Transverse colon (tissue), 4 donors: ENCODE measurements around the gene CCM2. TPM values are rescaled to one million over a fixed set of nuclear protein-coding genes. Genes with fewer than 3 reads are reported as not detected.

Experiments
- DNase-seq: peaks from one replicate; pipeline ENCODE4 v3.0.0-alpha.2; 2019
- H3K27ac ChIP-seq, 4 donors: fragments of 200-600 bp; sonication (generic); 2 replicates each; pipeline ENCODE4 v1.5.1; 2016 to 2018; ENCODE audit warnings: inconsistent platforms in 4 of 4
- H3K27me3 ChIP-seq: fragments of 200-600 bp; sonication (generic); 2 replicates; pipeline ENCODE4 v1.5.1; 2017; ENCODE audit warnings: inconsistent platforms
- H3K36me3 ChIP-seq, 4 donors: fragments of 200-600 bp; sonication (generic); 2 replicates each; pipeline ENCODE4 v1.5.1; 2017 to 2019; ENCODE audit warnings: inconsistent platforms in 4 of 4
- H3K4me1 ChIP-seq, 4 donors: fragments of 200-600 bp; sonication (generic); 2 replicates each; pipeline ENCODE4 v1.5.1; 2017 to 2020; ENCODE audit warnings: inconsistent platforms in 4 of 4
- H3K4me3 ChIP-seq, 4 donors: fragments of 200-600 bp; sonication (generic); 1 replicate in 1 of 4; 2 replicates in 3 of 4; pipeline versions ENCODE4 v1.5.1 to v1.6.1; 2017 to 2019; ENCODE audit warnings: inconsistent platforms in 4 of 4
- H3K9me3 ChIP-seq, 2 donors: fragments of 200-600 bp; sonication (generic); 2 replicates each; pipeline ENCODE4 v1.5.1; 2017 to 2019; ENCODE audit warnings: inconsistent platforms in 2 of 2
- POLR2AphosphoS5 ChIP-seq, 3 donors: sonication (generic); formaldehyde crosslinking; IDR thresholded peaks; one replicate each; pipeline ENCODE4 v1.6.1; 2016; ENCODE audit warnings: antibody characterized with exemption in 3 of 3
- WGBS, 2 donors: methylation state at CpG; one replicate each; pipeline ENCODE4 v1.1.5; 2018; ENCODE audit warnings: low coverage in 1 of 2; 5-methylcytosine and 5-hydroxymethylcytosine counted together
- in situ Hi-C, 4 donors: fragments of 200-750 bp; cut with MboI; loops; one replicate each; pipeline versions ENCODE4 v1.15.0 to v1.15.1; 2017; ENCODE audit warnings: low sequenced_read_pairs in 3 of 4, low pct_ligation_motif_present in 1 of 4, low pct_unique_long_range_greater_than_20kb in 1 of 4
- intact Hi-C: fragments of 100-400 bp; cut with DNase I; formaldehyde crosslinking; loops from one replicate; pipeline ENCODE4 v1.15.1; 2023; ENCODE audit warnings: low total_unique reads
- small RNA-seq, 4 donors: library from RNA; depleted of rRNA; stranded (forward); fragments of <200 nt; gene quantifications; one replicate each; pipeline ENCODE3, GENCODE V24; 2016
- total RNA-seq, 4 donors: library from RNA; depleted of rRNA; stranded (reverse); fragments of >200 nt; gene quantifications; one replicate each; pipeline ENCODE4 v1.1.0, GENCODE V29; 2016

Gene CCM2
- total RNA-seq, 4 donors from 2014 or later = 40.4 to 76.4 (median 47.8) TPM

DNA sequence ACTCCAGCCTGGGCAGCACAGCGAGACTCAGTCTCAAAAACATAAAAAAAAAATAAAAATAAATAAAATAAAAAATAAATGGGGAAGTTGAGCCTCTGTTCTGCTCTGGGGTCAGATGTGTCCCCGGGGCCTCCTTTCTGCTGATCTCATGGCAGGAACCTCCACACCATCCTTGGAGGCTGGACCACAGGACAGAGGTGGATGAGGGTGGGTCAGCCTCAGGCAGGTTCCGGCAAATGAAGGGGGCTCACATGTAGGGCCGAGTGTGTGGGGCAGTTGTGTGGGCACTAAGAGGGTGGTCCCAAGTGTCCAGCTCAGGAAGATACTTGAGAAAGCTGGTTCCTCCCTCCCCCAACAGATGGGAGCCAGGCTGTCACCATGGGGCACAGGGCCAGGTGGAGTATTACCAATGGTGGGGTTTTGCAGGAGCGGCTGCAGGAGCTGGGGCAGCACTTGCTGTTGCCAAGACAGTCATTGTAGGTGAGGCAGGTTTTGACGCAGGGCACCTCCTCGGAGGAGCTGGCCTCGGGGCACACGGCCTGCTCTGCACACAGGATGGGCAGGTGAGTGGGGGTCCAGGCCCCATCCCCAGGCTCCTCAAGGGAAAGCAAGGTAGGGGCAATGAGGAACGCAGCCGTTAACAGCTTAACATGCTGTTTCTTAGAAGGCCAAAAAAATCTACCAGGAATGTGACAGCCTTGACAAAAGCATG is 125.3 kb downstream of the CCM2 start:
- Histone ChIP-seq H3K4me1 (no peaks in the 10 kb centered on the region), H3K4me3 (no peak overlapping the region), H3K27me3 (no peaks in the 10 kb centered on the region), H3K27ac (no peak overlapping the region), H3K9me3 (no peaks in the 10 kb centered on the region), H3K36me3 (no peaks in the 10 kb centered on the region)
- no peak for TF ChIP-seq POLR2AphosphoS5 (IDR thresholded peaks at IDR 0.05)
- DNase-seq = no peak
- 90 to 100% methylated on average over 2 to 10 of the region's 11 CpGs for WGBS, 2 donors
- in situ Hi-C loops (loop anchor here in 1 of 4 donors (25.0 kb wide), 1 partner anchor 263 kb away; no protein-coding TSS in a partner anchor), intact Hi-C loops (no loop called here)

Small RNA genes within 50 kb of the gene (small RNA-seq; reads per million reads assigned to genes)
- gene SNORA5A (3.9 to 10.1 (median 5.7) reads per million in 4 donors), gene SNORA5B (0 reads per million in 4 donors), gene SNORA5C (95.0 to 176 (median 139) reads per million in 4 donors)

Other genes starting within 250 kb of the CCM2 start
- 1,000 to 10,000 TPM in 1 of 4 donors, 100 to 1,000 TPM in 3; 631 to 1,290 (median 820) TPM for gene PPIA, start 203.5 kb upstream of the CCM2 start, total RNA-seq
- 100 to 1,000 TPM in 3 of 4 donors, 10 to 100 TPM in 1; 99.6 to 418 (median 115) TPM for gene H2AZ2, start 152.1 kb upstream of the CCM2 start, total RNA-seq
- 10 to 100 TPM; 13.1 to 26.2 (median 20.4) TPM for gene PURB, start 114.7 kb upstream of the CCM2 start, total RNA-seq
- gene MYO1G, start 21.2 kb upstream of the CCM2 start, total RNA-seq = 1 to 10 TPM; 2.5 to 8.3 (median 6.4) TPM
- 1 to 10 TPM; 1.1 to 5.2 (median 2.0) TPM for gene NACAD, start 88.8 kb downstream of the CCM2 start, total RNA-seq
- gene TBRG4, start 111.5 kb downstream of the CCM2 start, total RNA-seq = 100 to 1,000 TPM in 3 of 4 donors, 10 to 100 TPM in 1; 83.4 to 140 (median 105) TPM
- gene RAMP3, start 157.6 kb downstream of the CCM2 start, total RNA-seq = 10 to 100 TPM in 3 of 4 donors, 1 to 10 TPM in 1; 6.4 to 25.1 (median 15.2) TPM